ENCODE results near the gene PRR20G. TPM values are rescaled to one million over a fixed set of nuclear protein-coding genes. Genes with fewer than 3 reads are reported as not detected.

PRR20G gene
- total RNA-seq, 1 donor from 2014 or later, result not detected

DNA sequence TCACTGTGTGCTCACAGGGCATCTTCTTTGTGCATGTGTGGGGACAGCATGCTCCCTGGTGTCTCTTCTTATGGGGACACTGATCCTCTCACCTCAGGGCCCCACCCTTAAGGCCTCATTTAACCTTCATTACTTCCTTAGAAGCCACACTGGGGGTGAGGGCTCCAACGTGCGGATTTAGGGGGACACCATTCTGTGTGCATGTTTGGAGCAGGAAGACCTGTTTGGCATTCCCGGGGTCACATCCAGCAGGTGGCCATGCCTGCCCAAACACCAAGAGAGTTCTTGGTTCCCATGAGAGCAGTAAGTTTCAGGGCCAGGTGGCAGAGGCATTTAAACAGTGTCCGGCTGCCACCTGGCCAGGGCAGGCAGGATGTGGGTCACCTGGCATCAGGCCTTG, 24.8 kb downstream of the PRR20G start:
- no peak for DNase-seq

DNA sequence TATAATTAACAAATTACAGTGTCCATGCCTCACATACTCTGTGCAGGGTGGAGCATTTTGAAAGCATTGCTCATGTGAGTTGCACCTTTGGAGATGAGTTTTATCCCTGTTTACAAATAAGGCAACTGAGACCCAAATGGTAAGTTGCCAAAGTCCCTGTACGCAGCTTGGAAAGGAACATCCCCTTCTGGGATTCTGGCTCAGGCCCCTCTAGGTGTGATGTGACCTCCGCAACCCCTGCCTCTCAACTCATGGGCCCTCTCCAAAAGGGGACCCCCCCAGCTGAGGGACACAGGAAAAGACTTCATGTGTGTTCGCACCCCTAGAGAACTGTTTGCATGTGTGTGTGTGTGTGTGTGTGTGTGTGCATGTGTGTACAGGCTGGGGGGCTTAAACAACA, 25.3 kb downstream of the PRR20G start:
- DNase-seq, result no peak

DNA sequence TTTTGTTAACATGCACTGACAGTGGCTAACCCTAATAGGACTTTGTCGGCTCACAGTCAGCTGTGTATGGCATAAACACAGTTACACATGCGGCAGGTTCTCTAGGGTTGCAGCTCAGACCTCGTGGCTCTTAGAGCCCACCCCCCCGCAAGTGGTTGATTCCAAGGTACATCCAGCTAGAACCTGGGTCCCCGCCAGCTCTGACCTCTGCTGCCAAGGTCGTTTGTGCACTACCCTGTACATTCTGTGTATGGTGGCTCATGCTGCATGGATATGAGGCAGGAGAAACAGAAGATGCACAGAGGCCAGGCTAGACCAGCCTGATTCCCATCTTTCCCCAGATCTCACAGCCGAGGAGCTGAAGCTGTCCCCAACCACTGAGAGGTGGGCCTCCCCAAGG, 25.9 kb downstream of the PRR20G start:
- no peak for DNase-seq

DNA sequence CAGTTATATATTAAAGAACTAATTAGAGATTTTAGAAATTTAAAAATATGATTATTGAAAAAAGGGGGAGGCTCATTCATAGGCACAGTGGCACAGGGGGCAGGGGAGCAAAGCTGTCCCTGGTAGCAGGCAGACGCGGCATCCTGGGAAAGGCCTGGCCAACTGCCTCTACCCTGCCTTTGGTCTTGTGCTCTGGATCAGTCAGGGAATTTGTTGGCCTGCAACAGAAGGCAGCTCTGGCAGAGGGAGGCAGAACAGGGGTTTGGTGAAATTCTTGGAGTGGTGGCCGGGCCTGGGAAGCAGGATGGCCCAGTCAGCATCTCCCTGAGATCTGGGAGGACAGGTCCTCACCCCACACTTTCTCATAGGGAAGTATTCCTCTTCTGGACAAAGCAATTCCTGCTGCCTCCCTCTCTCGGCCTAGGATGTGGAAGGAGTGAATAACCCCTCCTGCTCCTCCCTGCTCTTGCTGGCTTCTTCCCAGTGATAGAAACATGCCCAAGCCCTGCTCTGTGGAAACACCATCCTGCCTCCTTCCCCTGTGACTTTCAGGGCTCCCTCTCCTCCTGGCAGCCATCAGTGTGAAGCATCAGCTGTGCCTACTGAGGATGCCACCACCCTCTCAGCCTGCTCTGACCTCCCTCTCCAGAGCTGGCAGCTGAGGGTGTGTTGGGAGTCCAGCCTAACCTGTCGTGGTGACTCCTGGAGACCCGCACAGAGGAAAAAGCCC, 26.9 kb downstream of the PRR20G start:
- DNase-seq, result no peak

DNA sequence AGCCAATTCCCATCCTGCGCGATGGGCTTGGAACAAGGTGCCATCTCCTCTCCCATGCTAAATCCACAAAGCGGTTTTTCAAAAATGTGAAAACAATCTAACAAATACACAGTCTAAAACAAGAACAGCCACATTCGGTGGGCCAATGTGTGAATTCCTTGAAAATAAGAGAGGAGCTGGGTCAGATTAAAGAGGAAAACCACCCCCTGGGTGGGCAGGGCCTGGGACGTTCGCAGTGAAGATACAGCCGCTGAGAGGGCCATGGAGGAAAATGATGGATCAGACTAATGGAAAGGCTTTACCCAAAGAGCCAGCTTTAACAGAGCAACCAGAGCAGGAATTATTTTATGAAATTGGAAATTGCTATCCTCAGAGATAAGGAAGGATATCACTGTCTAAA, 27.4 kb downstream of the PRR20G start:
- DNase-seq, result no peak

DNA sequence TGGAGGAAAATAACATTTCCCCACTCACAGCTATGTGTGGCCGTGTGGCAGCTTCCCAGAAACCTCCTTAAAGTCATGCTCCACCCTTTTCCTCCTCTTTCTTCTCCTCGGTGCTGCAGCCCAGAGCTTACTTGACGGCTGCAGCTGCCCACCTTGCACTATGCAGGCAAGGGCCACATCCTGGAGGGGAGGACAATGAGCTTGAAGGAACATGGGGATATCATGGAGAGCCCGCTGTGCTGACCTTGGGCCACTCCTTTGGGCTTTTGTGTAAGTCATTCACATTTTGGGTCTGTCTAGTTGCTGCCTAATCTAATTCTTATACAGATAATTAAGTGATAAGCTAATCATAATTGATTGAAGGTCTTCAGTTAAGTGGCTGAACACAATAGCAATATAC, 28.0 kb downstream of the PRR20G start:
- DNase-seq, result no peak

DNA sequence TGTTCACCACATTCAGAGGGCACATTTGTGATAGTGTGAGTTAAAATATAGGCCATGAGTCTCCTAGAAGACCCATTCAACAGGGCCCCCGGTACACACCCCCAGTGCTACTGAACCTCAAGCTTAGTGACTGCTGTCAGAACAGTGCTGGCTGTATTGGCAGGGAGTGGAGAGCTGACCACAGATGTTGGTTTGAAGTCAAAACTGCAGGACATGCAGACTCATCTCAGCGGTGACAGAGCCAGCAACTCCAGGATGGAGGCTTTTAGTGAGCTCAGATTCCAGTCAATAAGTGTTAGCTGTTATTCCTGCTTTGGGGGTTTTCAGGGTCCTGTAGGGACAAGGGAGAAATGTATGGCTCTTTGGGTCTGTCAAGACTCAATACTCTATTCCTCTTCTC, 29.1 kb downstream of the PRR20G start:
- DNase-seq, result no peak

DNA sequence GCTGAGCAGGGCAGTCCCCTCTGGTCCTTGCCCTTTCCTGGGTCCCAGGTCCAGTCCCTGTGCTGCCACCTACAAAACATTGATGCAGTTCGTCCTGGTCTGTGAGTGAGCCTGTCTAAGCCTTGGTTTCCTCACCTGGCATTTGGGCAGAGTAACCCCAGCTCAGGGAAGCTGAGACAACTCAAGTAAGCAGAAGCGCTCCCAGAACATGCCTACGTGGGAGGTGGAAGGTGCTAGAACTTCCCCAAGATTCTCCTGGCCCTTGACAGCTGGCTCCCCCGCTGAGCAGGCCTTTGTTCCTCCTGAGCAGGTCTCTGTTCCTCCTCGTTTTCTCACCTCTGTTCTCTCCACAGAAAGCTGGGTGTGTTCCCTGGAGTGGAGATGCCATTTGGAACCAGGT, 30.5 kb downstream of the PRR20G start:
- DNase-seq, result no peak

DNA sequence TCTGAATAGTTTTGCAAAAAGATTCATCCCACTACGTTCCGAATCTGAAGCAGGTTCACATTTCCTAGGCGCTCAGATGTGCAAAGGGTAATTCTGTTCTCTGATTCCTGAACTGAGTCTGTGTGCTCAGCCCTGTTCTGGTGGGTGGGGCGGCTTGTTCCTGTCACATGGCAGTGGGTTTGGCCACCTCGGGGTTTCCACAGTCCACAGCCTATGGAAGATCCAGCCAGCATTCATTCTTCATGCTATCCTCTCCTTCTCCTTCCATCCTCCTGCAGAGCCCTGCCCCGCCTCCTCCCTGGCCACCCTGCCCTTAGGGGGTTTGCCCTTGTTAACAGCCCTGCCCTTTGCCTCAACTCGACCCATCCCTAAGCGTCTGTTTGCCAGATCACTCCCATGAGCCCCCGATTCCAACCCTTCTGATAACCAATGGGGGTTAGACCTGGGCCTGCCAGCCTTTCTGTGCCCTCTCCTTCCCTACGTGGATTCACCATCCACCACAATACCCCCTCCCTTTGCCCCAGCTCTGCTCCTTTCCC, 31.0 kb downstream of the PRR20G start:
- DNase-seq, result no peak

DNA sequence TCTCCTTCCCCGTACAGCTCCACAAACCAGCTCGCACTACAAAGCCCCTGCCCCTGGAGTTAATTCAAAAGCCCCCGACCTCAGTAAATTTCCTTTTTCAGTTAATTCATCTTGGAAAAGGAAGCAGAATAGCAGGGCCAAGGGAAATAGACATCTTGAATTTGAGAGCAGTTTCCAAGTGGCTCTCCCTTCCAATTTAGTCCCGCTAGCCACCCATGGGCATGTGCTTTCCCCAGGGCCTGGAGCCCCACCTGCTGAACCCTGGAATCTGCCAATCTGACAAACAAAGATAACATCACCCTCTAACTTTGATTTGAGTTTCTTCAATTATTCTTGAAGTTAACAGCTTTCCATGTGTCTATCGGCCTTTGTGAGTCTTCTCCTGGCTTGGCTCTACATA, 31.7 kb downstream of the PRR20G start:
- no peak for DNase-seq

DNA sequence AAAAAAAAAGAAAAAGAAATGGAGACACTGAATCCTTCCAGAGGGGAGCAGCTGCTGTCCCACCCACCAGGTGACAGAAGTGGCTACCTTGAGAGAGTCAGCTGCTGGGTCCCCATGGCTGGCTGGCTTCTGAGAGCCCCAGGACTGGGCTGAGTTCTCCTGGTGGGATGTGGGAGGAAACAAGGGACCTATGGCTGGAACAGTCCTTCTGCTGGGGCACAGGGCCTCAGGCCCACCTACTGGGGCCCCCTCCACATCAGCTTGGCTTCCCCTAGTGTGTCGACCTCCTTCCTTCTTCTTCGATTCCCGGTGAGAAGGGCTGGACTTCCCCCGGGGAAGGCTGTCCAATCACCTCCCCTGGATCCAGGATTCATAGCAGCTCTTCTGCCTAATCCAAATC, 32.3 kb downstream of the PRR20G start:
- no peak for DNase-seq

DNA sequence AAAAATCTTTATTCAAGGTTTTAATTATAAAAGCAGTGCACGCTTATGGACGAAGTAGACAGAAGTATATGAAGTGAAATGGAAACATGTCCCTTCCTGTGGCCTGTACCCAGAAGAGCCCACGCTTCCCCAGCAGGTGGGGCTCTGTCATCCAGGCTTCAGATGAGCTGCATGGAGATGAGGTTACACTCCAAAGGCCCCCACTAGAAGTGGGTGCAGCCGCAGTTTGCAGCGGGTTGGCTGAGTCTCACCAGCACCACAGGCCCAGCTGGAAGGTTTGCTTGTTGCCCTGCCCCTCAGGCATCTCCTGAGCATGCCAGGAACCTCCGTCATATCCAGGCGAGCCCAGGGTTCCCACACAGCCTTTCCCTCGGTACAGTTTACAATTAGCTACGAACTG, 33.1 kb downstream of the PRR20G start:
- no peak for DNase-seq

DNA sequence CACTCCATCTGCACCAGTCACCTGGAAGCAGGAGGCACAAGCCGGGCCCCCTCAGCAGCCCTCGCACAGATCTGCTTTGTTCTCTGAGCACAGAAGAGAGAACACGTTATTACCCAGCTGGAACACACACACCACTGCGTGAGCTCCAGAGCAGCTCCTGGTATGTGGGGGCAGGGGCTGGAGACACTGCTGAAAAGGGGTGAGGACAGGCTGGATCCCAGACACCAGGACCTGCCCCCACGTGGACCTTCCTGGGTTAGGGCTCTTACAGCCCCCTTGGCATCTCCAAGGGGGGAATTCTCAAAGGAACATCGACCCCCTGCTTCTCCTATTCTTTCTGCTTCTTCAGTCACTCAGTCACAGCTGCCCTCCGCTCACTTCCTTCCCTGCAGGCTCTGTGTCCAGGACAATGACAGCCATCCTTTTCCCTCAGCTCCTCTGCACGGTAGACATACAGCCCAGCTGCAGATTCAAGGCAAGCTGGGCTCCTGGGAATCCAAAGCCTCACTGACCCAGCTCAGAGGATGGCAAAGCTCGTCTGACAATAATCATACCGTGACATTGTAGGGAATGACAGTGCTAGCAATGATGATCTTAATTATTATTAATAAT, 33.7 kb downstream of the PRR20G start:
- no peak for DNase-seq

DNA sequence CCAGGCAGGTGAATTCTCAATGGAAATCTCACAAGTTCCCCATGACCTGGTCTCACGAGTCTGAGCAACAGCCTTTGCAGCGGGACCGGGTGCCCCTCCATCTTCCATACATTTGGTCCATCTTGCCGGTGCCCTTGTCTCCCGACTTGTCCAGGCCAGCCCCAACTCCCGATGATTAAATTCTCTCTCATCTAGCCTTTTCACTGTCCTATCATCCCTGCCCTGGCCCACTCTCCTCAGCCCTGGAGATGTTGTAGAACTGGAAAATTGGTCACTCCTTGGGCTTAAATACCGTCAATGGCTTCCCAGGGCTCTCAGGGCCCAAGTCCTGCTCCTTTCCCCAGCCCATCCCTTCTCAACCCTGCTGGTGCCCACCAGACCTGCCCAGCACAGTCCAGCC, 34.4 kb downstream of the PRR20G start:
- DNase-seq, result no peak

DNA sequence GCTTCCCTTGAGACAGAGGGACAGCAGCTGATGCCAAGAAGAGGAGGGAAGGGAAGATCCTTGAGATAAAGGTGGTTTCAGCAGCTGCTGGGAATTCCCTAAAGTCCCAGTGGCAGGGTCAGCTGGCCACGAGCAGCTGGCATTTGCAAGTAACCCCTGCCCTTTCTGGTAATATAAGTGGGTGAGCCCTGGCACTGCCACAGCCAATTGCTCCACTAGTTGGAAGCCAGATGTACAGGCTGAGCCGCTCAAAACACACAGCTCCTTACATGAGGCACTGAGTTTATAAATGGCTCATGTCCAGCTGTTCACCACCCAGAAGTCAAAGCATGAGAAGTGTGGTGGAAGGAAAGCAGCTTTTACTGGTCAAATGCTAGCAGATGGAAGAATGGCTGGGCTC, 35.4 kb downstream of the PRR20G start:
- DNase-seq, result no peak

DNA sequence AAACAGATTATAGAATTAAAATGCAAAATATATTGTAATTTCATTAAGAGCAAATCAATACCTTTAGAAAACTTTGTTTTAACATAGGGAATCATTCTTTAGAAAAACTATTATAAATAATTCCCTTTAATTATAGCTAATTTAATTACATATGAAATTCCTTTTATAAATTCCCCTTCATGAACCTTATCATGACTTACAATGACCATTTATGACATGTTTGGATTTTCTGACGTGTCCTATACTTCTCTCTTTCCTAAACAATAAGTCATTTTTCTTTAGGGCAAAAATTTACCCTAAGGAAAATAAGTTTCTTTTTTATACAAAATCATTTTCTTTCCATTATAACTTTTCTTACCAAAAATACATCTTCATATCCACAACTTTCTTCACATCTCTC, 37.8 kb downstream of the PRR20G start:
- DNase-seq, result no peak

DNA sequence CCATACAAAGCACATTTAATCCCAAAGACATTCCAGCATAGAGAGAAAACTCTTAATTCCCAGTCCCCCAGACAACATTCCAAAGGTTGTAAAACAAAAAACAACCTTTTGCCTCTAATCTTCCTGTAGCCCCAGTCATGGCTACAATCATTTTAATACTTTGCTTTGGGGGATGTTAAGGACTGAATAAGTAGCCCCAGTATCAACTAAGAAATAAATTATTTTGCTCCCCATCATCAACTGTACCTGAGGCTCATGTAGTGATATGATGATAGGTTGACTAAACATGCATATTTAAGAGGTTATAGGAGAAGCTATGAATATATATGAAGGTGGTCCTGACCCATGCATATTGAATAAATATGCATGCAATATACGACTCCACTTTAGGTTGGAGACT, 40.6 kb downstream of the PRR20G start:
- DNase-seq, result no peak

DNA sequence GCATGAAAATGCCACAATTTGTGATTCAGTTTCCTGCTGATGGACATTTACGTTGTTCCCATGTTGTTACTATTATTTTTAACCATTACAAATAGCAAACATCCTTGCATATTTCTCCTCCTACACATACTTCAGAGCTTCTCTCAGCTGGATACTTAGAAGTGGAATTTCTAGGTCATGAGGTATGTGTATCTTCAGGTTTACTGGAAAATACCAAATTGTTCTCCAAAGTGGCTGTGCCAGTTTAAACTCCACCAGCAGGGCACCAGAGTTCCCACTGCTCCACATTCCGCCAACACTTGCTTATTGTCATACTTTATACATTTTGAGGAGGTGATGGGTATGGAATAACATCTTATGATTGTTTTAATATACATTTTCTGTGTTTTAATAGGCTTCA, 49.2 kb downstream of the PRR20G start:
- no peak for DNase-seq

DNA sequence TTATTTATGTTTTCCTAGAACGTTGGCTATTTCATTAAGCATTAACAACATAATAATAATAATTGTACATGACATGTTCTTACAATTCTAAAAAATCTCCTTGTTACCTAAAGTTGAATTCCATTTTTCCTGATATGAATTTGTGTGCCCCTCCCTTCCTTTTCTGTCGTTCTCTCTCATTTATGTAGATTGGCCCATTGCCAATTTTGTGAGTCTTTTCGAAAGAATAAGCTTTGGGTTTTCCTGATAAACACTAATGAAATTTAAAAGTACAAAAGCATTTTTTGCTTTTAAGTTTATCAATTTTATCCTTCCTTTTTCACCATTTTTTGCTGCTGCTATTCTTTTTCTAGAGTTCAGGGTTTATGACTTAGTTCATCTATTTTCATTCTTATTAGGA, 50.0 kb downstream of the PRR20G start:
- no peak for DNase-seq

DNA sequence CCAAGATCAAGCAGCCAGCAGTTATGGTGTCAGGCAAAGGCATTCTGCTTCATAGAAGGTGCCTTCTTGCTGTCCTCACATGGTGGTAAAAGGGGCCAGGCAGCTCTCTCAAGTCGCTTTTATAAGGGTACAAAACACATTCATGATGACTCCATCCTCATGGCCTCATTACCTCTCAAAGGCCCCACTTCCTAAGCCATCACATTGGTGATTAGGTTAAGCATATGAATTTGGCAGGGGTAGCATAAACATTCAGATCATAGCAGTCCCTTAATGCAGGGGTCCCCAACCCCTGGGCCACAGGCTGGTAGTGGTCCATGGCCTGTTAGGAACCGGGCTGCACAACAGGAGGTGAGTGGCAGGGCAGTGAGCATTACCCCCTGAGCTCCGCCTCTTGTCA, 52.1 kb downstream of the PRR20G start:
- no peak for DNase-seq

DNA sequence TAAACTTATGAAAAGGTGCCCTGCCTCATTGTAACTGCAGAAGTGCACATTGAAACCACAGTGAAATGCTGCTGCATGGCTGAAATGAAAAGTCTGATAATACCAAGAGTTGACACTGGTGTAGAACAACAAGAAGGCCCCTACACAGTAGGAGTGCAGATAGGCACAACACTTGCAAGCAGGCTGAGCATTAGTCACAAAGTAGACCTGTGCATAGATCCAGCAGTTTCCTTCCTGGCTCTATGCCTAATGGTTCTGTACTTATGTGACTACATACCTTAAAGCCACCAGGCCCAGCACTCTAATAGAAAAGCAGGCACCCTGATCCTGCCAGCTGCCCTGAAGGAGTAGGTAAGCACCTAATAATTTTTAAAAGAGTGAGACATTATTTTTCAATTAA, 53.1 kb downstream of the PRR20G start:
- no peak for DNase-seq
